Measurements from ENCODE around the gene ARID1B. TPM values are rescaled to one million over a fixed set of nuclear protein-coding genes. Genes with fewer than 3 reads are reported as not detected.

ARID1B gene
- total and polyA plus RNA-seq, 9 of the 15 experiments (the other 6 are each of a cell fraction or from before 2014, with no cell fraction given), result 12.5 to 50.5 (median 25.8) TPM

GRCh38 chr6:156985309-156985708 is 208.1 kb downstream of the ARID1B start:
- POLR2A ChIA-PET, result interaction anchor here (1.0 to 1.9 kb wide), 2 partner anchors 10 to 16 kb away, joined by 3 to 11 read pairs; no protein-coding TSS in a partner anchor
- no TSS peak for BruUV-seq (replicated peaks)
- TF ChIP-seq PHF21A (IDR thresholded peaks at IDR 0.05; ENCODE audit: borderline replicate concordance, low read depth), result no peak
- no peak for TF ChIP-seq FOXP4 (CRISPR knock-in tag; IDR thresholded peaks at IDR 0.05; ENCODE audit: borderline replicate concordance)
- no peak for TF ChIP-seq NFXL1 (CRISPR knock-in tag; IDR thresholded peaks at IDR 0.05)
- no peak for TF ChIP-seq REST (IDR thresholded peaks at IDR 0.05; ENCODE audit: borderline replicate concordance)
- TF ChIP-seq REST (CRISPR knock-in tag; IDR thresholded peaks at IDR 0.05; ENCODE audit: low read depth), result no peak
- no peak for TF ChIP-seq POLR3G (IDR thresholded peaks at IDR 0.05; ENCODE audit: extremely low read depth, insufficient read length, insufficient replicate concordance)
- no peak for TF ChIP-seq MYNN (IDR thresholded peaks at IDR 0.05)
- no peak for TF ChIP-seq MYNN (CRISPR knock-in tag; IDR thresholded peaks at IDR 0.05)
- TF ChIP-seq MTA2 (IDR thresholded peaks at IDR 0.05; ENCODE audit: low read depth), result no peak
- no peak for TF ChIP-seq CBX8 (IDR thresholded peaks at IDR 0.05; ENCODE audit: borderline replicate concordance, extremely low read depth, low read depth, low read length, poor library complexity, severe bottlenecking)
- no peak for TF ChIP-seq CC2D1A (IDR thresholded peaks at IDR 0.05)
- no peak for TF ChIP-seq CEBPG (CRISPR knock-in tag; IDR thresholded peaks at IDR 0.05)
- TF ChIP-seq CEBPG (tag; conservative IDR thresholded peaks at IDR 0.05 in 1 of 2, IDR thresholded peaks at IDR 0.05 in 1 of 2), result no peak
- no peak for TF ChIP-seq FOXM1 (IDR thresholded peaks at IDR 0.05; ENCODE audit: low read depth)
- no peak for TF ChIP-seq FOXM1 (CRISPR knock-in tag; IDR thresholded peaks at IDR 0.05; ENCODE audit: low read depth)

More at GRCh38 chr6:156985309-156985708, 208.1 kb downstream of the ARID1B start:
- 42% methylated on average over 3 of the region's 3 CpGs for WGBS (ENCODE audit: insufficient coverage, low coverage, missing lambda C conversion rate)
- H3K4me1 ChIP-seq (replicated peaks in 1 of 2; ENCODE audit: control insufficient read depth in 2 of 2, insufficient read depth in 2 of 2, low read length in 2 of 2), result peaks cover 9 to 23% of the 10 kb centered on the region in 2 experiments
- H2AFZ ChIP-seq (ENCODE audit: low read depth, low read length), result no peak overlapping the region
- FAIRE-seq, result no peak
- no peak overlapping the region for H3K4me3 ChIP-seq
- H3K9me3 ChIP-seq (replicated peaks; ENCODE audit: control insufficient read depth, insufficient read depth, low read depth, low read length), result no peaks in the 10 kb centered on the region
- CTCF ChIA-PET (ENCODE audit: low intra/inter-chr PET ratio), result no interaction called here
- in situ Hi-C loops (cut with MboI), result no loop called here
- no peak overlapping the region for H3K9ac ChIP-seq (ENCODE audit: insufficient read depth in 1 of 2, low read depth in 2 of 2, low read length in 2 of 2)
- H3K4me2 ChIP-seq (ENCODE audit: insufficient read depth, low read length), result no peak overlapping the region
- peaks cover 66% of the 10 kb centered on the region for H3K79me2 ChIP-seq (ENCODE audit: control insufficient read depth, insufficient read depth, low read length)
- H3K9me1 ChIP-seq (ENCODE audit: control insufficient read depth, insufficient read depth, low read length), result peaks cover 11% of the 10 kb centered on the region
- intact Hi-C loops (cut with micrococcal nuclease), result no loop called here
- no peaks in the 10 kb centered on the region for H3K36me3 ChIP-seq (ENCODE audit: control insufficient read depth, insufficient read depth, low read length)
- H3K27ac ChIP-seq (ENCODE audit: extremely low read depth, low read depth, low read length), result no peak overlapping the region
- H3K27me3 ChIP-seq (ENCODE audit: control insufficient read depth in 2 of 2, insufficient read depth in 2 of 2, low read length in 2 of 2), result no peaks in the 10 kb centered on the region
- peaks cover 14% of the 10 kb centered on the region for H4K20me1 ChIP-seq (replicated peaks; ENCODE audit: control insufficient read depth, insufficient read depth, low read length)
- ATAC-seq, result no peak
- no peak for DNase-seq (ENCODE audit: extremely low read depth in 1 of 4, low spot score in 3 of 4)
